Esophagus squamous epithelium (tissue), 5 donors: ENCODE measurements around the gene STAT6. TPM values are rescaled to one million over a fixed set of nuclear protein-coding genes. Genes with fewer than 3 reads are reported as not detected.

Source experiments
- DNase-seq: peaks from one replicate; lab custom pipeline; 2025; lab: John Stamatoyannopoulos, UW
- H3K27ac ChIP-seq, 4 donors: fragments of 200-600 bp; sonication (generic); one replicate each; pipeline ENCODE4 v1.5.1; 2016 to 2019; ENCODE audit warnings: mild to moderate bottlenecking in 1 of 4
- H3K27me3 ChIP-seq, 4 donors: fragments of 200-600 bp; sonication (generic); 1 replicate in 3 of 4; 2 replicates in 1 of 4; pipeline versions ENCODE4 v1.5.1 to v1.6.0; 2017 to 2021; ENCODE audit warnings: antibody characterized with exemption in 1 of 4
- H3K36me3 ChIP-seq, 3 donors: fragments of 200-600 bp; sonication (generic); one replicate each; pipeline ENCODE4 v1.5.1; 2016 to 2019
- H3K4me1 ChIP-seq, 3 donors: fragments of 200-600 bp; sonication (generic); one replicate each; pipeline ENCODE4 v1.5.1; 2017 to 2019
- H3K4me3 ChIP-seq, 4 donors: fragments of 200-600 bp; sonication (generic); 1 replicate in 3 of 4; 2 replicates in 1 of 4; pipeline ENCODE4 v1.5.1; 2016 to 2019; ENCODE audit warnings: mild to moderate bottlenecking in 2 of 4, moderate library complexity in 1 of 4
- H3K9me3 ChIP-seq, 3 donors: fragments of 200-600 bp; sonication (generic); one replicate each; pipeline ENCODE4 v1.5.1; 2016 to 2019
- CTCF ChIP-seq, 6 experiments: fragments of 450-650 bp in 4 of 6; fragments of 200-600 bp in 2 of 6; sonication (generic) in 2 of 6; IDR thresholded peaks; one replicate each; pipeline ENCODE4 v1.5.1; 2016 to 2019; ENCODE audit warnings: antibody characterized with exemption in 6 of 6, mild to moderate bottlenecking in 4 of 6, moderate library complexity in 4 of 6
- POLR2A ChIP-seq, 4 donors: fragments of 450-650 bp; IDR thresholded peaks; one replicate each; pipeline ENCODE4 v1.6.1; 2017; ENCODE audit warnings: antibody characterized with exemption in 4 of 4, mild to moderate bottlenecking in 4 of 4, moderate library complexity in 3 of 4
- WGBS, 2 donors: methylation state at CpG; one replicate each; pipeline ENCODE4 v1.1.5; 2018; 5-methylcytosine and 5-hydroxymethylcytosine counted together
- intact Hi-C: fragments of 100-400 bp; cut with DNase I; formaldehyde crosslinking; loops from one replicate; pipeline ENCODE4 v1.15.0; 2022
- total RNA-seq, 4 donors: library from RNA; depleted of rRNA; stranded (reverse); fragments of >200 nt; gene quantifications; one replicate each; pipeline ENCODE4 v1.1.0, GENCODE V29; 2016
- donor health status: DM: yes; HTN: yes; CAD: no.

Gene STAT6
- total RNA-seq, 4 donors from 2014 or later: 72.7 to 138 (median 102) TPM

DNA sequence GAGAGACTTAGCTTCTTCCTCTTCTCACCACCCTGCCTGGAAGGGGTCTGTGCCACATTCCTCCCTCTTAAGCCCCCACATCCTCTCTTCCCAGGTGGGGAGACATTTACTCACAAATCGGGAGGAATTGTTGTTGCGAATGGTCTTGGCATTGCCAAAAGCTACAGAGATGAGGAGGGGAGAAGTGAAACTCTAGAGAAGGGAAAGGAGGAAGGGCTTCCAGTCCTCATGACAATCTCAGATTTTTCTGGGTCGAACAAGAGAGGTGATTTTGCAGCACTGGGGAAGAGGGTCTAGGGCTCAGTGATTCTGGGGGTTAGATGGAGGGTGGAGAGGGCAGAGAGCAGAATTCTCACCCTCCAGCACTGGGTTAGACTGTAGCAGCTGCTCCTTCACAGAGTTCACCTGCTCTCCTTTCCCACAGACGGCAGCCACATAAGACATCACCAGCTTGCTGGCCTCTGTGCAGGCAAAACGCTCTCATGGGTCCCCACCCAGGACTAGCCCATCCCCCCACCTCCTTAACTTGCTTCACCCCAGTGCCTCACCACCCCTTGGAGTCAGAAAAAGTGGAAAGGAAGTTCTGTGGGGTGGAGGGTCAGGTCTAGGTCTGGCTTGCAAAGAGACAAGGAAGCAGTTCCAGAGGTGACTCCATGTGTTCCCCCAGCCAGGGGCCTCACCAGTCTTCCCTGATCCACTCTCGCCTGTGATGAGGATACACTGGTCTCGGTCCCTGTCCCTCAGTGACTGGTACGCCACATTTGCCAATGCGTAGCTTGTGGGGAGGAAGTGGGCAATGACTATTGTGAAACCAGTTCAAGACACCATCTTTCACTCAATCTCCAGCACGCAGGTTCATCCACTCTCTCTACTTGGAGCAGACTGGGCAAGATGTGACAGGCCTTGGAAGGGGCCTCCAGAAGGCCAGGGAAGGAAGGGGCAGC is 63.9 kb downstream of the STAT6 start:
- H3K4me3 ChIP-seq: no peak overlapping the region
- intact Hi-C loops: no loop called here
- H3K27ac ChIP-seq: peak overlapping the region in 1 of 4 donors; percentile 18
- TF ChIP-seq POLR2A (IDR thresholded peaks at IDR 0.05) (no peak), CTCF (IDR thresholded peaks at IDR 0.05) (no peak)
- no peaks in the 10 kb centered on the region for H3K4me1 ChIP-seq
- WGBS, 2 donors: 63 to 68% methylated on average over 9 of the region's 10 CpGs
- H3K9me3 ChIP-seq: no peaks in the 10 kb centered on the region
- no peak for DNase-seq
- peaks cover 0 to 37% (median 0%) of the 10 kb centered on the region in 4 donors for H3K27me3 ChIP-seq
- no peaks in the 10 kb centered on the region for H3K36me3 ChIP-seq

GRCh38 chr12:57046086-57046791 is 64.9 kb downstream of the STAT6 start:
- TF ChIP-seq POLR2A (IDR thresholded peaks at IDR 0.05): no peak
- no peak for TF ChIP-seq CTCF (IDR thresholded peaks at IDR 0.05)
- H3K9me3 ChIP-seq: no peaks in the 10 kb centered on the region
- H3K4me3 ChIP-seq: no peak overlapping the region
- H3K27me3 ChIP-seq: peaks cover 0 to 40% (median 0%) of the 10 kb centered on the region in 4 donors
- no peak overlapping the region for H3K27ac ChIP-seq
- no peak for DNase-seq
- H3K4me1 ChIP-seq: no peaks in the 10 kb centered on the region
- intact Hi-C loops: no loop called here
- 59 to 71% methylated on average over 6 of the region's 6 CpGs for WGBS, 2 donors
- no peaks in the 10 kb centered on the region for H3K36me3 ChIP-seq

Other genes starting within 250 kb of the STAT6 start
- gene SDR9C7, start 177.0 kb downstream of the STAT6 start, total RNA-seq: 10 to 100 TPM in 3 of 4 donors, 1 to 10 TPM in 1; 2.9 to 42.1 (median 19.8) TPM
- 1 to 10 TPM in 3 of 4 donors, under 1 TPM in 1; 0.38 to 4.5 (median 2.1) TPM for gene RDH16, start 153.8 kb downstream of the STAT6 start, total RNA-seq
- gene ZBTB39, start 104.8 kb downstream of the STAT6 start, total RNA-seq: 1 to 10 TPM; 2.1 to 6.5 (median 4.0) TPM
- gene TAC3, start 94.8 kb downstream of the STAT6 start, total RNA-seq: not detected
- under 1 TPM in 2 of 4 donors, not detected in 2; 0.38 to 0.48 TPM for gene MYO1A, start 61.2 kb downstream of the STAT6 start, total RNA-seq
- gene NEMP1, start 32.6 kb downstream of the STAT6 start, total RNA-seq: 1 to 10 TPM; 4.1 to 7.6 (median 6.7) TPM
- gene NAB2, start 22.2 kb downstream of the STAT6 start, total RNA-seq: 10 to 100 TPM in 3 of 4 donors, 1 to 10 TPM in 1; 9.1 to 25.2 (median 13.3) TPM
- 100 to 1,000 TPM in 1 of 4 donors, 10 to 100 TPM in 3; 60.8 to 147 (median 81.9) TPM for gene LRP1, start 17.1 kb upstream of the STAT6 start, total RNA-seq
- not detected for gene LRP1-AS, start 36.3 kb upstream of the STAT6 start, total RNA-seq
- 1 to 10 TPM in 2 of 4 donors, under 1 TPM in 2; 0.21 to 5.0 (median 2.5) TPM for gene NXPH4, start 105.4 kb upstream of the STAT6 start, total RNA-seq
- gene SHMT2, start 118.3 kb upstream of the STAT6 start, total RNA-seq: 100 to 1,000 TPM in 1 of 4 donors, 10 to 100 TPM in 3; 56.1 to 104 (median 76.6) TPM
- under 1 TPM; 0.29 to 0.95 (median 0.47) TPM for gene STAC3, start 139.8 kb upstream of the STAT6 start, total RNA-seq